Parathyroid adenoma (tissue), 2 donors: ENCODE results near the gene DHX57.

Experiments used
- H2AFZ ChIP-seq: fragments of 300-600 bp; sonication (generic); one replicate; pipeline ENCODE4 v1.7.0; 2017; ENCODE audit warnings: antibody characterized with exemption, mild to moderate bottlenecking
- H3K27ac ChIP-seq: fragments of 300-600 bp; sonication (generic); one replicate; pipeline ENCODE4 v1.7.0; 2017
- H3K27me3 ChIP-seq: fragments of 300-600 bp; sonication (generic); one replicate; pipeline ENCODE4 v1.7.0; 2017; ENCODE audit warnings: low read length; ENCODE audit not compliant: control insufficient read depth, insufficient read depth
- H3K36me3 ChIP-seq: fragments of 300-600 bp; sonication (generic); one replicate; pipeline ENCODE4 v1.7.0; 2017; ENCODE audit warnings: low read length; ENCODE audit not compliant: control insufficient read depth, insufficient read depth
- H3K4me1 ChIP-seq: fragments of 300-600 bp; sonication (generic); one replicate; pipeline ENCODE4 v1.7.0; 2017; ENCODE audit warnings: control low read depth
- H3K4me2 ChIP-seq: fragments of 300-600 bp; sonication (generic); one replicate; pipeline ENCODE4 v1.7.0; 2017; ENCODE audit warnings: low read length
- H3K4me3 ChIP-seq: fragments of 300-600 bp; sonication (generic); one replicate; pipeline ENCODE4 v1.7.0; 2017; ENCODE audit warnings: low read depth, low read length
- H3K79me2 ChIP-seq: fragments of 300-600 bp; sonication (generic); one replicate; pipeline ENCODE4 v1.7.0; 2017; ENCODE audit warnings: control low read depth
- H3K9ac ChIP-seq: fragments of 300-600 bp; sonication (generic); one replicate; pipeline ENCODE4 v1.7.0; 2017; ENCODE audit warnings: mild to moderate bottlenecking
- H3K9me3 ChIP-seq: fragments of 300-600 bp; sonication (generic); one replicate; pipeline ENCODE4 v1.7.0; 2017; ENCODE audit warnings: low read length; ENCODE audit not compliant: control insufficient read depth
- CTCF ChIP-seq: fragments of 300-600 bp; sonication (generic); IDR thresholded peaks from one replicate; pipeline ENCODE4 v1.7.0; 2017; ENCODE audit warnings: antibody characterized with exemption, mild to moderate bottlenecking
- donor health status: primary hyperparathyroidism.

Gene DHX57

GRCh38 chr2:38850045-38850444 is 25.7 kb downstream of the DHX57 start:
- Histone ChIP-seq H3K9ac (no peak overlapping the region), H3K36me3 (no peaks in the 10 kb centered on the region), H3K27ac (no peak overlapping the region), H3K79me2 (no peaks in the 10 kb centered on the region), H3K4me1 (no peaks in the 10 kb centered on the region), H3K9me3 (no peaks in the 10 kb centered on the region), H3K27me3 (no peaks in the 10 kb centered on the region), H3K4me2 (no peak overlapping the region), H2AFZ (no peak overlapping the region), H3K4me3 (no peak overlapping the region)
- TF ChIP-seq CTCF, result no peak

- H3K36me3 ChIP-seq, result no peaks in the 10 kb centered on the region
- no peak overlapping the region for H2AFZ ChIP-seq
- H3K4me1 ChIP-seq, result no peaks in the 10 kb centered on the region
- no peaks in the 10 kb centered on the region for H3K79me2 ChIP-seq
- no peaks in the 10 kb centered on the region for H3K27me3 ChIP-seq
- H3K4me3 ChIP-seq, result no peak overlapping the region
- H3K4me2 ChIP-seq, result no peak overlapping the region
- H3K27ac ChIP-seq, result no peak overlapping the region
- no peak for TF ChIP-seq CTCF
- no peaks in the 10 kb centered on the region for H3K9me3 ChIP-seq
- H3K9ac ChIP-seq, result no peak overlapping the region
These were observed 38.9 kb downstream of the DHX57 start for GRCh38 chr2:38836791-38837190.

- no peak overlapping the region for H3K4me2 ChIP-seq
- no peak overlapping the region for H3K9ac ChIP-seq
- no peak overlapping the region for H3K4me3 ChIP-seq
- no peaks in the 10 kb centered on the region for H3K4me1 ChIP-seq
- no peak overlapping the region for H3K27ac ChIP-seq
- H3K27me3 ChIP-seq, result no peaks in the 10 kb centered on the region
- H3K36me3 ChIP-seq, result no peaks in the 10 kb centered on the region
- no peaks in the 10 kb centered on the region for H3K9me3 ChIP-seq
- H3K79me2 ChIP-seq, result no peaks in the 10 kb centered on the region
- H2AFZ ChIP-seq, result no peak overlapping the region
- no peak for TF ChIP-seq CTCF
These were observed 39.7 kb downstream of the DHX57 start for GRCh38 chr2:38835990-38836389.

- no peak overlapping the region for H3K4me3 ChIP-seq
- H3K27ac ChIP-seq, result no peak overlapping the region
- no peak overlapping the region for H2AFZ ChIP-seq
- no peak for TF ChIP-seq CTCF
- H3K4me2 ChIP-seq, result no peak overlapping the region
- H3K79me2 ChIP-seq, result no peaks in the 10 kb centered on the region
- no peak overlapping the region for H3K9ac ChIP-seq
- no peaks in the 10 kb centered on the region for H3K4me1 ChIP-seq
- no peaks in the 10 kb centered on the region for H3K27me3 ChIP-seq
- H3K9me3 ChIP-seq, result no peaks in the 10 kb centered on the region
- no peaks in the 10 kb centered on the region for H3K36me3 ChIP-seq
These were observed 40.6 kb downstream of the DHX57 start for GRCh38 chr2:38835015-38835601.

DNA sequence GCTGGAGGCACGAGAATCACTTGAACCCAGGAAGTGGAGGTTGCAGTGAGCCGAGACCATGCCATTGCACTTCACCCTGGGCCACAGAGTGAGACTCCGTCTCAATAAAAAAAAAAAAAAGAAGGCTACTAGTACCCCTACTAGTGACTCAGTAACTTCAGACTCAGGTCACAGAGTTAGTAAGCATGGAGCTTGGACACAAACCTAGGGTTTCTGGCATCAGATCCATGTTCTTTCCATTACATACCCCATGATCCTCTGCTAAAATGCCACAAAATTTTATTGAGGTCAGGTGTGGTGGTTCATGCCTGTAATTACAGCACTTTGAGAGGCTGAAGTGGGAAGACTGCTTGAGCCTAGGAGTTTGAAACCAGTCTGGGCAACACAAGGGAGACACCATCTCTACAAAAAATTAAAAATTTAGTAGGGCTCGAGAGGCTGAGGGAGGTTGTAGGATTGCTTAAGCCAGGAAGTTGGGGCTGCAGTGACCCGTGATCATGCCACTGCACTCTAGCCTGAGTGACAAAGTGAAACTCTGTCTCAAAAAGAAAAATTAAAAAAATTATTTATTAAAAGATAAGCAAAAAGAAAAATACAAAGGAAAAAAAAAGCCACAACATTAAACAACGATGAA is 45.1 kb downstream of the DHX57 start:
- Histone ChIP-seq H3K9ac (no peak overlapping the region), H2AFZ (no peak overlapping the region), H3K4me1 (no peaks in the 10 kb centered on the region), H3K9me3 (no peaks in the 10 kb centered on the region), H3K36me3 (no peaks in the 10 kb centered on the region), H3K27me3 (no peaks in the 10 kb centered on the region), H3K4me3 (no peak overlapping the region), H3K79me2 (no peaks in the 10 kb centered on the region), H3K27ac (no peak overlapping the region), H3K4me2 (no peak overlapping the region)
- no peak for TF ChIP-seq CTCF
